K562 (cell line): ENCODE measurements around the gene PRMT7.

Source experiments
- ADNP ChIP-seq: fragments of 200-800 bp; sonication (Bioruptor generic); IDR thresholded peaks from 2 replicates; pipeline ENCODE4 v1.6.1; 2016; ENCODE audit warnings: missing genetic modification characterization, missing compliant biosample characterization
- POLR2AphosphoS5 ChIP-seq: IDR thresholded peaks from 2 replicates; pipeline ENCODE4 v1.6.1; 2011; ENCODE audit warnings: mild to moderate bottlenecking, low read depth, low read length, moderate library complexity; ENCODE audit not compliant: control insufficient read depth, insufficient read depth
- RBM34 ChIP-seq: fragments of 200-400 bp; formaldehyde crosslinking; IDR thresholded peaks from 2 replicates; pipeline ENCODE4 v1.6.1; 2018; ENCODE audit warnings: low read length, borderline replicate concordance; ENCODE audit not compliant: insufficient read depth
- RHOXF2B ChIP-seq: fragments of 250-450 bp; sonication (Bioruptor Pico); conservative IDR thresholded peaks from 2 replicates; pipeline ENCODE4 v1.5.1; 2021
- SMC3 ChIP-seq: conservative IDR thresholded peaks from 2 replicates; pipeline ENCODE4 v1.6.1; 2011; ENCODE audit warnings: low read depth, low read length, improper control_type of control experiment; ENCODE audit not compliant: insufficient read depth
- SP1 ChIP-seq: sonication (generic); formaldehyde crosslinking; IDR thresholded peaks from 2 replicates; pipeline ENCODE4 v1.8.1; 2022; ENCODE audit warnings: mild to moderate bottlenecking, missing genetic modification reagents
- SRSF1 ChIP-seq: fragments of 200-400 bp; formaldehyde crosslinking; IDR thresholded peaks from 2 replicates; pipeline ENCODE4 v1.6.1; 2017; ENCODE audit warnings: mild to moderate bottlenecking, low read depth, low read length, moderate library complexity
- TEAD4 ChIP-seq, 2 experiments: sonication (generic) in 1 of 2; formaldehyde crosslinking in 1 of 2; IDR thresholded peaks; 2 replicates each; pipeline versions ENCODE4 v1.6.1 to v1.8.0; 2012 to 2022; ENCODE audit warnings: borderline replicate concordance in 1 of 2, inconsistent platforms in 1 of 2, low read length in 1 of 2, mild to moderate bottlenecking in 1 of 2, missing genetic modification reagents in 1 of 2
- ZFX ChIP-seq: sonication (generic); formaldehyde crosslinking; IDR thresholded peaks from 2 replicates; pipeline ENCODE4 v1.8.0; 2022; ENCODE audit warnings: mild to moderate bottlenecking, missing genetic modification reagents, moderate library complexity
- ZNF445 ChIP-seq: fragments of 250-450 bp; sonication (Bioruptor Pico); IDR thresholded peaks from 2 replicates; pipeline ENCODE4 v1.4.0; 2020; ENCODE audit warnings: low read depth, mild to moderate bottlenecking, moderate library complexity
- TF ChIP-seq, protein P1 (sequence below), 3 experiments: IDR thresholded peaks in 2 of 3; conservative IDR thresholded peaks in 1 of 3; 2 replicates each; pipeline ENCODE4 v1.5.1; 2011 to 2012; ENCODE audit warnings: low read length in 3 of 3, mild to moderate bottlenecking in 3 of 3, control low read depth in 2 of 3, improper control_type of control experiment in 1 of 3, inconsistent platforms in 1 of 3, low read depth in 1 of 3, mixed read lengths in 1 of 3, moderate library complexity in 1 of 3; ENCODE audit not compliant: insufficient read depth in 2 of 3
- TF ChIP-seq, protein P2 (sequence below): sonication (generic); formaldehyde crosslinking; IDR thresholded peaks from 2 replicates; pipeline ENCODE4 v1.8.0; 2022; ENCODE audit warnings: missing genetic modification reagents, mild to moderate bottlenecking, borderline replicate concordance
- TF ChIP-seq, protein P3 (sequence below): sonication (generic); formaldehyde crosslinking; IDR thresholded peaks from 2 replicates; pipeline ENCODE4 v1.8.1; 2023; ENCODE audit warnings: mild to moderate bottlenecking, missing genetic modification reagents

DNA sequence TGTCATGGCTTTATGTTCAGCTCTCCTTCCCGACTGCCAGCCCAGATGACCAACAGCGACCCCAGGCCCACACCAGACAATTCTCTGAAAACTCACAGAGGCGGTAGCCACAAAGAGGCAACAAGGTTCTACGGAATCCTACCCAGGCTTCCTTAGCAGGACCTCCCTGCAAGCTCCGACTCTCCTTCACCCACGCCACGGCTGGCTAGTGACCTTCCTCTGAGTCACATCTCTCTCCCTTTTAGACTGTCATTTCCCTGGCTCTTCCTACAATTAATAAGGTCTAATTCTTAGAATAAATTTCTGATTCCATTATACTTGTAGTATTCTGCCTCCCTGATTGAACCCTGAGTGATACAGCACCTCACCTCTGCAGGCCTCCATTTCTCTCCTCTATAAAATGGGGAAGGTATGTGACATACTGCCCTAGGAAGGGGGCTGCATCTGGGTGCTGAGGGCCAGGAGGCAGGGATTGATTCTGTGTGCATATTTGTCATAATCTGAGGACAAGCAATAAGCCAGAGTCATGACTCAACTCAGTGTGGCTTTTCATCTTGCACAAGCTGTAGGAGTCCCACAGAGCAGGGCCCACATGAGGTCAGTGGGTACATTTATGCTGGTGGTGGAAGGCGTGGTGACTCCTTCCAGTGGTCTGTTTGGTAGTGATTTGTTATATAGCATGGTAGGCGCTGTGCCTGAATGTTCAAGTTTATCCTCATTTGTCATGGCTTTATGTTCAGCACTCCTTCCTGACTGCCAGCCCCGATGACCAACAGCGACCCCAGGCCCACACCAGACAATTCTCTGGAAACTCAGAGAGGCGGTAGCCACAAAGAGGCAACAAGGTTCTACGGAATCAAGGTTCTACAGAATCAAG is 91.3 kb downstream of the PRMT7 start:
- TF ChIP-seq POLR2AphosphoS5, result no peak
- TF ChIP-seq RBM34, result no peak
- TF ChIP-seq, protein P1, sequence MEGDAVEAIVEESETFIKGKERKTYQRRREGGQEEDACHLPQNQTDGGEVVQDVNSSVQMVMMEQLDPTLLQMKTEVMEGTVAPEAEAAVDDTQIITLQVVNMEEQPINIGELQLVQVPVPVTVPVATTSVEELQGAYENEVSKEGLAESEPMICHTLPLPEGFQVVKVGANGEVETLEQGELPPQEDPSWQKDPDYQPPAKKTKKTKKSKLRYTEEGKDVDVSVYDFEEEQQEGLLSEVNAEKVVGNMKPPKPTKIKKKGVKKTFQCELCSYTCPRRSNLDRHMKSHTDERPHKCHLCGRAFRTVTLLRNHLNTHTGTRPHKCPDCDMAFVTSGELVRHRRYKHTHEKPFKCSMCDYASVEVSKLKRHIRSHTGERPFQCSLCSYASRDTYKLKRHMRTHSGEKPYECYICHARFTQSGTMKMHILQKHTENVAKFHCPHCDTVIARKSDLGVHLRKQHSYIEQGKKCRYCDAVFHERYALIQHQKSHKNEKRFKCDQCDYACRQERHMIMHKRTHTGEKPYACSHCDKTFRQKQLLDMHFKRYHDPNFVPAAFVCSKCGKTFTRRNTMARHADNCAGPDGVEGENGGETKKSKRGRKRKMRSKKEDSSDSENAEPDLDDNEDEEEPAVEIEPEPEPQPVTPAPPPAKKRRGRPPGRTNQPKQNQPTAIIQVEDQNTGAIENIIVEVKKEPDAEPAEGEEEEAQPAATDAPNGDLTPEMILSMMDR (IDR thresholded peaks at IDR 0.05 in 2 of 3, conservative IDR thresholded peaks at IDR 0.05 in 1 of 3; ENCODE audit: insufficient read depth in 2 of 3, low read depth in 1 of 3, low read length in 3 of 3), result no peak
- TF ChIP-seq SMC3, result no peak
- no peak for TF ChIP-seq RHOXF2B (CRISPR knock-in tag)
- no peak for TF ChIP-seq ZFX (CRISPR knock-in tag)
- TF ChIP-seq ZNF445, result no peak
- no peak for TF ChIP-seq SRSF1
- no peak for TF ChIP-seq SP1 (CRISPR knock-in tag)
- TF ChIP-seq, protein P2, sequence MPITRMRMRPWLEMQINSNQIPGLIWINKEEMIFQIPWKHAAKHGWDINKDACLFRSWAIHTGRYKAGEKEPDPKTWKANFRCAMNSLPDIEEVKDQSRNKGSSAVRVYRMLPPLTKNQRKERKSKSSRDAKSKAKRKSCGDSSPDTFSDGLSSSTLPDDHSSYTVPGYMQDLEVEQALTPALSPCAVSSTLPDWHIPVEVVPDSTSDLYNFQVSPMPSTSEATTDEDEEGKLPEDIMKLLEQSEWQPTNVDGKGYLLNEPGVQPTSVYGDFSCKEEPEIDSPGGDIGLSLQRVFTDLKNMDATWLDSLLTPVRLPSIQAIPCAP (CRISPR knock-in tag), result no peak
- no peak for TF ChIP-seq ADNP (tag)
- no peak for TF ChIP-seq TEAD4 (IDR thresholded peaks at IDR 0.05; ENCODE audit: low read length)
- no peak for TF ChIP-seq TEAD4 (CRISPR knock-in tag; IDR thresholded peaks at IDR 0.05; ENCODE audit: borderline replicate concordance)
- TF ChIP-seq, protein P3, sequence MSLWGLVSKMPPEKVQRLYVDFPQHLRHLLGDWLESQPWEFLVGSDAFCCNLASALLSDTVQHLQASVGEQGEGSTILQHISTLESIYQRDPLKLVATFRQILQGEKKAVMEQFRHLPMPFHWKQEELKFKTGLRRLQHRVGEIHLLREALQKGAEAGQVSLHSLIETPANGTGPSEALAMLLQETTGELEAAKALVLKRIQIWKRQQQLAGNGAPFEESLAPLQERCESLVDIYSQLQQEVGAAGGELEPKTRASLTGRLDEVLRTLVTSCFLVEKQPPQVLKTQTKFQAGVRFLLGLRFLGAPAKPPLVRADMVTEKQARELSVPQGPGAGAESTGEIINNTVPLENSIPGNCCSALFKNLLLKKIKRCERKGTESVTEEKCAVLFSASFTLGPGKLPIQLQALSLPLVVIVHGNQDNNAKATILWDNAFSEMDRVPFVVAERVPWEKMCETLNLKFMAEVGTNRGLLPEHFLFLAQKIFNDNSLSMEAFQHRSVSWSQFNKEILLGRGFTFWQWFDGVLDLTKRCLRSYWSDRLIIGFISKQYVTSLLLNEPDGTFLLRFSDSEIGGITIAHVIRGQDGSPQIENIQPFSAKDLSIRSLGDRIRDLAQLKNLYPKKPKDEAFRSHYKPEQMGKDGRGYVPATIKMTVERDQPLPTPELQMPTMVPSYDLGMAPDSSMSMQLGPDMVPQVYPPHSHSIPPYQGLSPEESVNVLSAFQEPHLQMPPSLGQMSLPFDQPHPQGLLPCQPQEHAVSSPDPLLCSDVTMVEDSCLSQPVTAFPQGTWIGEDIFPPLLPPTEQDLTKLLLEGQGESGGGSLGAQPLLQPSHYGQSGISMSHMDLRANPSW, result no peak
